RWPE2 (cell line): ENCODE data around the gene EGFR.

Source experiments
- ATAC-seq: fragments of 200-7000 bp; cut with Tn5 transposase; 3 replicates; pipeline ENCODE4 v1.9.1; 2021; ENCODE audit warnings: low read depth
- DNase-seq: peaks from one replicate; pipeline ENCODE4 v3.0.0-alpha.2; 2020; ENCODE audit warnings: low spot score
- H3K27ac ChIP-seq: fragments of 450-650 bp; 2 replicates; pipeline ENCODE4 v1.5.1; 2017; ENCODE audit warnings: mild to moderate bottlenecking; ENCODE audit not compliant: poor library complexity, severe bottlenecking
- H3K27me3 ChIP-seq: fragments of 250-450 bp; sonication (Bioruptor Pico); 2 replicates; pipeline ENCODE4 v1.5.1; 2021; ENCODE audit warnings: mild to moderate bottlenecking, moderate library complexity; ENCODE audit not compliant: insufficient read depth, poor library complexity, severe bottlenecking
- H3K36me3 ChIP-seq: fragments of 250-450 bp; sonication (Bioruptor Pico); 2 replicates; pipeline ENCODE4 v1.5.1; 2020; ENCODE audit warnings: low read depth, mild to moderate bottlenecking, moderate library complexity
- H3K4me1 ChIP-seq: fragments of 250-450 bp; sonication (Bioruptor Pico); 2 replicates; pipeline ENCODE4 v1.5.1; 2021; ENCODE audit warnings: mild to moderate bottlenecking, moderate library complexity; ENCODE audit not compliant: insufficient read depth, poor library complexity, severe bottlenecking
- H3K4me3 ChIP-seq: fragments of 250-450 bp; sonication (Bioruptor Pico); 2 replicates; pipeline ENCODE4 v1.5.1; 2021; ENCODE audit warnings: mild to moderate bottlenecking, moderate library complexity; ENCODE audit not compliant: severe bottlenecking
- H3K9me3 ChIP-seq: fragments of 250-450 bp; sonication (Bioruptor Pico); 2 replicates; pipeline ENCODE4 v1.5.1; 2021; ENCODE audit warnings: mild to moderate bottlenecking, moderate library complexity; ENCODE audit not compliant: severe bottlenecking
- CTCF ChIP-seq: fragments of 450-650 bp; IDR thresholded peaks from one replicate; pipeline ENCODE4 v1.5.1; 2017; ENCODE audit warnings: mild to moderate bottlenecking, moderate library complexity; ENCODE audit not compliant: poor library complexity, severe bottlenecking

Gene EGFR

DNA sequence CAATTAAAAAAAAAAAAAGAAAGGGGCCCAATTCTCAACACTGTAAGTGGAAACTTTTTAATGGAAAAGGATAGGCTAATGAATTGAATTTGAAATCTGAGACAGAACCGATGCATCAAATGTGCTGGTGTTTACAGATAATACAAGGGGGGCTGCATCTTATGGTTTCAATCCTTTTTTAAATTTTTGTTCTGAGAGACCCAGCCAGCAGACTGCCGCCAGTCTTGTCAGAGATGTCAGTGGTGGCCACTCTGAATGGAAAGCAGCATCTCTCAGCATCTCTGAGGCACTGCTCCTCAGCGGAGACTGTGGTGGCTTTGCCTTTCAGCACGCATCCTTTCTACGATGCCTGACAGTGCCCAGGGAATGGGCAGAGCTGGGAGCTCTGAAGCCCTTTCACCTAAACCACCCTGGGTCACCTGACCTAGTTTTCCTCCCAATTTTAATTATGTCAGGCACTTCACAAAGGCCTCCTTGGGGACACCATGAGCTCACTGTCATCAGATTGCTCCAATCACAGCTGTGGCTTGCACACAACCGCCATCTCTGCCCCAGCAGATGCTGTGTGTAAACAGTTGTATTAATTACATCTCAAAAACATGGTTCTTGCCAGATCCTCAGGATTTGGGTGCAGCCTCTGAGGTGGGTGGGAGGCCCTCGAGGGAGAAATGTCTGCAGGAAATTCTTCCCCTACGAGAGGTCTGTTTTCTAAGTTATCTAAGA is 81.2 kb downstream of the EGFR start:
- ATAC-seq = no peak
- no peak for TF ChIP-seq CTCF
- Histone ChIP-seq H3K9me3 (no peaks in the 10 kb centered on the region), H3K27ac (peak overlapping the region; percentile 76), H3K27me3 (no peaks in the 10 kb centered on the region), H3K36me3 (peaks cover 82% of the 10 kb centered on the region), H3K4me3 (no peak overlapping the region), H3K4me1 (peaks cover 74% of the 10 kb centered on the region)
- no peak for DNase-seq

- peaks cover 77% of the 10 kb centered on the region for H3K4me1 ChIP-seq
Measured at GRCh38 chr7:55100544-55101327, 81.9 kb downstream of the EGFR start.

GRCh38 chr7:55101359-55101758 is 82.5 kb downstream of the EGFR start:
- no peaks in the 10 kb centered on the region for H3K27me3 ChIP-seq
- H3K27ac ChIP-seq = peak overlapping the region; percentile 76
- peaks cover 81% of the 10 kb centered on the region for H3K4me1 ChIP-seq
- H3K9me3 ChIP-seq = no peaks in the 10 kb centered on the region
- DNase-seq (no peak), ATAC-seq (no peak)
- H3K36me3 ChIP-seq = peaks cover 80% of the 10 kb centered on the region
- H3K4me3 ChIP-seq = no peak overlapping the region
- TF ChIP-seq CTCF = no peak

More at GRCh38 chr7:55100544-55101327, 81.9 kb downstream of the EGFR start:
- Histone ChIP-seq H3K4me3 (no peak overlapping the region), H3K36me3 (peaks cover 82% of the 10 kb centered on the region), H3K27ac (peak overlapping the region; percentile 76), H3K9me3 (no peaks in the 10 kb centered on the region), H3K27me3 (no peaks in the 10 kb centered on the region)
- DNase-seq = no peak
- 0 out of 3 replicates have a peak, but pooled peaks have one; percentile 2 for ATAC-seq
- no peak for TF ChIP-seq CTCF

GRCh38 chr7:55104123-55104522 is 85.3 kb downstream of the EGFR start:
- DNase-seq = no peak
- H3K4me3 ChIP-seq = no peak overlapping the region
- H3K4me1 ChIP-seq = peaks cover 87% of the 10 kb centered on the region
- TF ChIP-seq CTCF = no peak
- H3K27ac ChIP-seq = peak overlapping the region; percentile 76
- peaks cover 67% of the 10 kb centered on the region for H3K36me3 ChIP-seq
- H3K9me3 ChIP-seq = no peaks in the 10 kb centered on the region
- ATAC-seq = no peak
- no peaks in the 10 kb centered on the region for H3K27me3 ChIP-seq
